GM12878 (cell line): ENCODE data around the gene NTM. TPM values are rescaled to one million over a fixed set of nuclear protein-coding genes. Genes with fewer than 3 reads are reported as not detected.

Source experiments
- ATAC-seq: fragments of 200-7000 bp; cut with Tn5 transposase; 3 replicates; pipeline ENCODE4 v1.9.1; 2020; ENCODE audit warnings: mild to moderate bottlenecking, moderate library complexity
- BruUV-seq: library from RNA; stranded (reverse); fragments of 400-500 nt; replicated peaks from 2 replicates; lab custom pipeline; 2021; lab: Mats Ljungman, UMichigan
- CTCF ChIA-PET: fragments of 300-600 bp; sonication (Branson Sonifier 250); formaldehyde crosslinking; extraction: SDS; loops from one replicate; lab custom pipeline; 2021; ENCODE audit warnings: inconsistent platforms; lab: Yijun Ruan, JAX
- POLR2A ChIA-PET: fragments of 350-600 bp; formaldehyde crosslinking; extraction: SDS; loops from one replicate; lab custom pipeline; 2021; ENCODE audit warnings: inconsistent platforms; lab: Charles Lee
- RAD21 ChIA-PET: fragments of 300-600 bp; sonication (Branson Sonifier 250); formaldehyde crosslinking; loops from one replicate; lab custom pipeline; 2023; ENCODE audit warnings: antibody characterized with exemption; ENCODE audit not compliant: unreplicated experiment; lab: Charles Lee
- SMC1A ChIA-PET: fragments of 300-600 bp; sonication (Branson Sonifier 250); formaldehyde crosslinking; loops from one replicate; lab custom pipeline; 2023; ENCODE audit not compliant: unreplicated experiment, uncharacterized antibody; lab: Charles Lee
- DNase-seq: peaks from one replicate; pipeline ENCODE4 v3.0.0-alpha.2; 2011; ENCODE audit warnings: low read depth, low spot score
- FAIRE-seq: peaks from 3 replicates; lab custom pipeline; 2011; peaks lifted over from hg19 to GRCh38; lab: Jason Lieb, UNC
- H2AFZ ChIP-seq: 2 replicates; pipeline ENCODE4 v1.6.0; 2011; ENCODE audit warnings: low read depth, low read length, control low read depth; ENCODE audit not compliant: control insufficient read depth
- H3K27ac ChIP-seq: 2 replicates; pipeline ENCODE4 v1.5.1; 2011; ENCODE audit warnings: control low read depth; ENCODE audit not compliant: control insufficient read depth, insufficient read depth
- H3K27me3 ChIP-seq, 2 experiments: replicated peaks in 1 of 2; 2 replicates each; pipeline versions ENCODE4 v1.6.0 to v1.6.1; 2011; ENCODE audit warnings: low read length in 1 of 2; ENCODE audit not compliant: control insufficient read depth in 2 of 2, insufficient read depth in 2 of 2
- H3K36me3 ChIP-seq, 2 experiments: 2 replicates each; pipeline ENCODE4 v1.5.1; 2011; ENCODE audit warnings: low read length in 1 of 2; ENCODE audit not compliant: control insufficient read depth in 2 of 2, insufficient read depth in 2 of 2
- H3K4me1 ChIP-seq: 2 replicates; pipeline ENCODE4 v1.6.1; 2011; ENCODE audit warnings: mild to moderate bottlenecking, low read length, moderate library complexity, mixed read lengths; ENCODE audit not compliant: control insufficient read depth, insufficient read depth
- H3K4me2 ChIP-seq: 2 replicates; pipeline ENCODE4 v1.6.0; 2011; ENCODE audit warnings: control low read depth; ENCODE audit not compliant: control insufficient read depth, insufficient read depth
- H3K4me3 ChIP-seq: fragments of 200-600 bp; sonication (generic); 2 replicates; pipeline ENCODE4 v1.5.1; 2016
- H3K79me2 ChIP-seq: 2 replicates; pipeline ENCODE4 v1.6.0; 2011; ENCODE audit warnings: low read length; ENCODE audit not compliant: control insufficient read depth, insufficient read depth
- H3K9ac ChIP-seq: 2 replicates; pipeline ENCODE4 v1.8.0; 2011; ENCODE audit warnings: low read length, control low read depth, mixed read lengths; ENCODE audit not compliant: control insufficient read depth, insufficient read depth
- H3K9me3 ChIP-seq: replicated peaks from 3 replicates; pipeline ENCODE4 v1.5.1; 2011; ENCODE audit warnings: mild to moderate bottlenecking, low read length; ENCODE audit not compliant: control insufficient read depth, insufficient read depth
- H4K20me1 ChIP-seq: 2 replicates; pipeline ENCODE4 v1.6.0; 2011; ENCODE audit not compliant: control insufficient read depth, insufficient read depth
- HDGF ChIP-seq: fragments of 450-650 bp; IDR thresholded peaks from 2 replicates; pipeline ENCODE4 v1.6.1; 2016; ENCODE audit warnings: antibody characterized with exemption
- POU2F2 ChIP-seq: IDR thresholded peaks from 3 replicates; pipeline ENCODE4 v1.6.1; 2011; ENCODE audit warnings: low read depth, mild to moderate bottlenecking, low read length, borderline replicate concordance
- WRNIP1 ChIP-seq: IDR thresholded peaks from 2 replicates; pipeline ENCODE4 v1.6.1; 2011; ENCODE audit warnings: low read depth, low read length, improper control_type of control experiment, borderline replicate concordance
- WGBS: methylation state at CpG from one replicate; pipeline ENCODE4 v1.1.6; 2016; ENCODE audit warnings: low lambda C conversion rate; ENCODE audit not compliant: insufficient replicate concordance, insufficient coverage; ENCODE audit errors: missing lambda C conversion rate; 5-methylcytosine and 5-hydroxymethylcytosine counted together
- in situ Hi-C: fragments of 300-500 bp; cut with MboI; formaldehyde crosslinking; loops from 9 replicates; pipeline ENCODE4 v1.14.3; 2018; ENCODE audit warnings: mixed read lengths
- intact Hi-C: fragments of 100-400 bp; cut with micrococcal nuclease; formaldehyde crosslinking; loops from one replicate; pipeline ENCODE4 v1.14.2; 2022; ENCODE audit not compliant: unreplicated experiment
- polyA plus RNA-seq, 11 experiments: library from polyadenylated mRNA; depleted of rRNA in 4 of 11; unstranded in 6 of 11; stranded (reverse) in 5 of 11; fragments of >200 nt; fragmentation: Nextera tagmentation in 4 of 11; fragmentation: Illumina TruSeq in 1 of 11; extraction: Ambion mirVana in 4 of 11; extraction: Trizol in 1 of 11; gene quantifications; 1 replicate in 1 of 11; 2 replicates in 10 of 11; pipeline versions ENCODE4 v1.2.1 to v1.2.3, GENCODE V29; 2011 to 2016; ENCODE audit warnings: inconsistent platforms in 2 of 11, missing spikeins in 2 of 11, low read depth in 1 of 11
- total RNA-seq, 4 experiments: library from RNA; depleted of rRNA in 3 of 4; stranded (reverse); fragments of >200 nt in 3 of 4; fragmentation: Illumina TruSeq in 1 of 4; extraction: Trizol in 1 of 4; gene quantifications; 2 replicates each; pipeline versions ENCODE4 v1.2.1 to v1.2.3, GENCODE V29; 2013 to 2021

Gene NTM
- total and polyA plus RNA-seq, 10 of the 15 experiments (the other 5 are each of a cell fraction or from before 2014, with no cell fraction given), result not detected

- DNase-seq (no peak), ATAC-seq (no peak), FAIRE-seq (no peak)
- Histone ChIP-seq H3K36me3 (no peaks in the 10 kb centered on the region), H2AFZ (no peak overlapping the region), H3K4me3 (no peak overlapping the region), H3K4me2 (no peak overlapping the region), H3K79me2 (no peaks in the 10 kb centered on the region), H3K4me1 (no peaks in the 10 kb centered on the region), H3K27me3 (no peaks in the 10 kb centered on the region), H4K20me1 (no peaks in the 10 kb centered on the region), H3K9ac (no peak overlapping the region), H3K27ac (no peak overlapping the region), H3K9me3 (peaks cover 3% of the 10 kb centered on the region; the same call in 1 of the 3 replicates)
- no peak for TF ChIP-seq POU2F2
- ChIA-PET SMC1A (no interaction called here), RAD21 (no interaction called here), POLR2A (no interaction called here), CTCF (no interaction called here)
- WGBS, result 0% methylated on average over 1 of the region's 1 CpG
- intact Hi-C loops, result no loop called here
- in situ Hi-C loops, result no loop called here
- BruUV-seq, result no TSS peak
Measured at GRCh38 chr11:132087148-132087547, 716.7 kb downstream of the NTM start.

DNA sequence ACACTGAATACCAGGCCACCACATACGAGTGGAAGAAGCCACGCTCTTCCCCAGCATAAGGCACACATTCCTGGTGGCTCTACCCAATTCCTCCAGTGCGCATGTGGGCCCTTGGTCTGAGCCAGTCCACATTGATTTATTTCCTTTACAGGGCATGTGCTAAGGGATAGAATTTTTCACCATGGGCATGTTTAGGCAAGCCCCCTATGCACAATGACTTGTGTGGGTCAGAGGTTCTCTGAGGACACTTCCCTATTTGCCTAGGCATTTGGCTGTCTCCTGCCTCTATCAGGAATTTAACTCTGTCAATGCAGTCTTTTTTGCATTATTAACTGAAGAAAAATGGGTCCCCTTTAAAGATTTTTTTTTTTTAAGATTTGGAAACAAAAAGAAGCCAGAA, 718.1 kb downstream of the NTM start:
- no peaks in the 10 kb centered on the region for H3K79me2 ChIP-seq
- H3K4me2 ChIP-seq, result no peak overlapping the region
- DNase-seq (no peak), ATAC-seq (no peak), FAIRE-seq (no peak)
- H3K4me3 ChIP-seq, result no peak overlapping the region
- ChIA-PET CTCF (no interaction called here), POLR2A (no interaction called here), SMC1A (no interaction called here), RAD21 (no interaction called here)
- WGBS, result 42% methylated on average over 3 of the region's 3 CpGs
- H3K9me3 ChIP-seq, result peaks cover 3% of the 10 kb centered on the region; the same call in 1 of the 3 replicates
- H3K9ac ChIP-seq, result no peak overlapping the region
- H3K36me3 ChIP-seq, result no peaks in the 10 kb centered on the region
- in situ Hi-C loops, result no loop called here
- intact Hi-C loops, result no loop called here
- H3K4me1 ChIP-seq, result no peaks in the 10 kb centered on the region
- H3K27ac ChIP-seq, result no peak overlapping the region
- no peaks in the 10 kb centered on the region for H4K20me1 ChIP-seq
- no peak overlapping the region for H2AFZ ChIP-seq
- H3K27me3 ChIP-seq, result no peaks in the 10 kb centered on the region
- TF ChIP-seq HDGF, result no peak
- TF ChIP-seq WRNIP1, result no peak
- no TSS peak for BruUV-seq
